Measurements from ENCODE around the gene LGALS14. TPM values are rescaled to one million over a fixed set of nuclear protein-coding genes. Genes with fewer than 3 reads are reported as not detected.
"Not testable (repeated sequence)": the region's sequence is repeated elsewhere in the genome, so short reads cannot be mapped to it uniquely, and the experiment has no call there.

LGALS14 gene
- total RNA-seq, 2 experiments from 2014 or later, result 0.80 to 1.4 TPM

DNA sequence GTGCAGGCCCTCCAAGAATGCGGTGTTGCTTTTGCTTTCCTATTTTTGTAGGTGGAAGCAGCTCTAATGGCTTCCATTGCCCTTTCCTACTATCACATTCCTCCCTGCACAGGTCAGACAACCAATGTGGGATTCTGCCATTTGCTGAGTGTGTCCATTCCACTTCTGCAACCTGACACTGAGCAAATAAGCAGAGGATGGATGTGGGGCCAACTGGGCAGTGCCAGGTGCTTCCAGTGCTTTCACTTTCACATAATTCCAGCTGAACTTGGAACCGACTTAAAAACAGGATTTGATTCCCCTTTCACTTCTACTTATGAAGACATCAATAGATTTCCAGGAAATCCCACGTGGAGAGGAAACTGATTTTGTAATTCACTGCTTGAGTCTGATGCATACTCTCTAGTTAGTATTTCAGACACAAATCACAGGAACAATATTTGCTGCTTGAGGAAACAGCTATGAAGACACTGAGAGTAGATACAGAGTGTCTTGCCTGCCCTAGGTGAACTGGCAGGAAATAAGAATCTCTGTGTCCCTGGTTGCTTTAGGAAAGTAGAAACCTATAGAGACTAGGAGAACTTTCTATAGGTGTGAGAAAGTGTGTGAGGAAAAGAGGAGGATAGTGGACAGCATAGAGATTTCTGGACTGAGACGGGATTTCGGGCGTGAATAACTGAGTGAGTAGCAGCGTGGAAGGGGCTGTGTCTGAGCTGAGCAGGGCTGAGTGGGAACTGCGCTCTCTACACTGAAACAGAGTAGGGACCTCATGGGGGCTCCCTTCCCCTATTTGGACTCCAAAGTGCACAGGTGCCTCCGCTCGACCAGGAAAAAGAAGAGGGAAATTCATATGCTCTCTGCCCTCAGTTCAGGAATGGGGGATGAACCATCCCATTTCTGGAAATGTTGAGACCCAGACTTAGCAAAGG is 26.1 kb upstream of the LGALS14 start:
- ChIA-PET CTCF (interaction anchor here (0.5 kb wide), 1 partner anchor 204 kb away, joined by 3 read pairs; no protein-coding TSS in a partner anchor), POLR2A (interaction anchor here (0.6 kb wide), 1 partner anchor 166 kb away, joined by 4 read pairs; no protein-coding TSS in a partner anchor)
- Mint-ChIP-seq H3K36me3 (ENCODE audit: low read depth) (no peaks in the 10 kb centered on the region), H3K4me3 (peak overlapping the region; percentile 26), H3K4me1 (peaks cover 44% of the 10 kb centered on the region), H3K27ac (peak overlapping the region; percentile 79), H3K9me3 (ENCODE audit: low read depth) (no peaks in the 10 kb centered on the region), H3K27me3 (peaks cover 2% of the 10 kb centered on the region)
- DNase-seq, result no peak
- intact Hi-C loops (cut with DNase I, micrococcal nuclease), result loop anchor here (2.0 to 5.0 kb wide), 4 partner anchors 59 to 336 kb away; partner anchors contain the start of genes EID2 (in 1 of the 2) and SAMD4B (in 1 of the 2)
- ATAC-seq, result no peak

DNA sequence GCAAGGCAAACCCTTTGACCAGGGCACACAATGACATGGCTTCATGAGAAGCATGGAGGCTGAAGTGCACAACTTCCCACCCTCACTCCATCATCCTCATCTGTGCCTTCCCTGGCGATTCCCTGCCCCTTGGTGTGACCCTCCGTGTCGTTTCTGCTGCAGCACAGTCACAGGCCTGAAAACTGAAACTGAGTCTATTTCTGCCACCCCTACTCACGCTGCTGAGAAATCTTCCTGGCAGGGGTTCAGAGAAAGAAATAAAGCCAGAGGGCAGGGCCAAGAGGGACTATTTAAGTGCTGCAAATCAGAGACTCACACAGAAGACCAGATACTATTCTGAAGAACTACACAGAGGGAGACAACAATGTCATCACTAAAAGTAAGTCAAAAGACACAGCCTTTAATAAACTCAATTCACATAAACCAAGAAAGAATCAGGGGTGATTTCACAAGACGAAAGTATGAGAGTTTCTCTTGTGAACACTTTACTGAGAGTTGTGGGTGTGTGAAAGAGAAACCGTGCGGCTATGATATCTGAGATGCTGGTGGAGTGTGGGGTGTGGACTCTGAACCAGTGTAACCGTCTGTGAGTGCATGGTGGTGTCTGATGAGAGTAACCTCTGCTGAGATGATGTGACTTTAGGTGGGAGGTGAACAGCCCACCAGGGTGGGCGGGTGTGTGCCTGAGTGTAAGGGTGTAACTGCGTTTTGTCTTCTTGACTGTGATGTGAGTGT is 25.1 kb upstream of the LGALS14 start:
- no peaks in the 10 kb centered on the region for H3K36me3 Mint-ChIP-seq (ENCODE audit: low read depth)
- H3K27me3 Mint-ChIP-seq, result peaks cover 2% of the 10 kb centered on the region
- H3K4me1 Mint-ChIP-seq, result peaks cover 44% of the 10 kb centered on the region
- H3K9me3 Mint-ChIP-seq (ENCODE audit: low read depth), result no peaks in the 10 kb centered on the region
- DNase-seq (peak; percentile 76), ATAC-seq (peak; percentile 81)
- ChIA-PET POLR2A (no interaction called here), CTCF (no interaction called here)
- H3K4me3 Mint-ChIP-seq, result peak overlapping the region; percentile 63
- intact Hi-C loops (cut with DNase I, micrococcal nuclease), result loop anchor here (1.0 to 5.0 kb wide), 6 partner anchors 25 to 337 kb away; partner anchors contain the start of genes LGALS14 (in 2 of the 2), EID2 (in 1 of the 2) and SAMD4B (in 1 of the 2)
- peak overlapping the region; percentile 79 for H3K27ac Mint-ChIP-seq

DNA sequence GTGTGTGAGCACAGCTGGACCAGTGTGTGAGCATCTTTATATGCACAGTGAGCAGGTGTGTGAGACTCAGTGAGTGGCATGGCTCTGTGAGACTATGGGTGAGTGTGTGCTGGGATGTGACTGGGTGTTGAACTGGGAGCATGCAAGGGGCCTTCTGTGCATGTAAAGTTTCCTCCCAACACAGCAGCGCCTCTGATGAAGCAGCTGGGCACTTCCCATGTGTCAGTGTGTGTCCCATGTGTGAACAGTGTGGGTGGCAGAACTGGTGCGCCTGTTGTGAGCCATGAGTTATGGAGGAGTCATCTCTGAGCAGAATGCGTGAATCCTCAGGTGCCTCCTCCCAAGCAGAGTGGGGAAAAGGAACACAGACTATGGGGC is 24.5 kb upstream of the LGALS14 start:
- H3K4me1 Mint-ChIP-seq, result peaks cover 44% of the 10 kb centered on the region
- H3K36me3 Mint-ChIP-seq (ENCODE audit: low read depth), result no peaks in the 10 kb centered on the region
- ATAC-seq, result peak; percentile 64
- intact Hi-C loops (cut with DNase I, micrococcal nuclease), result loop anchor here (1.0 to 5.0 kb wide), 6 partner anchors 25 to 337 kb away; partner anchors contain the start of genes LGALS14 (in 2 of the 2), EID2 (in 1 of the 2) and SAMD4B (in 1 of the 2)
- POLR2A ChIA-PET, result interaction anchor here (1.0 kb wide), 1 partner anchor 25 kb away, joined by 3 read pairs; the partner anchor contains the start of gene LGALS14
- H3K4me3 Mint-ChIP-seq, result peak overlapping the region; percentile 63
- no peaks in the 10 kb centered on the region for H3K9me3 Mint-ChIP-seq (ENCODE audit: low read depth)
- peaks cover 2% of the 10 kb centered on the region for H3K27me3 Mint-ChIP-seq
- H3K27ac Mint-ChIP-seq, result peak overlapping the region; percentile 79
- DNase-seq, result peak; percentile 78
- CTCF ChIA-PET, result no interaction called here

DNA sequence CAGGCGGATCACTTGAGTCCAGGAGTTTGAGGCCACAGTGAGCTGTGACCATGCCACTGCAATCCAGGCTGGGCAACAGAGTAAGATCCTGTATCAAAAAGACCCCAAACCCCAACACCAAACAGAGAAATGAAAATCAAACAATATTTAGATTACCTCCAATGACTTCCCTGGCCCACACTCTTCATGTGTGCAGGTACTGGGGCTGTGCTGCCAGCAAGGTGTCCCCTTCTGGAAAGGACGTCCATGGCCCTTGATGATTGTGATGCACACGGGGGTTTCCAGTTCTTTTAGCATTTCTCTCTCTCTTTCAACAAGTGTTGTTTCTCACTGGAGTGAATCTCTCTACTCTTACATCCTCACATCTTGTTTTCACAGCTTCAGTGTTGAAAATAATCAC is 23.7 kb upstream of the LGALS14 start:
- no peak overlapping the region for H3K4me3 Mint-ChIP-seq
- H3K27me3 Mint-ChIP-seq, result peaks cover 2% of the 10 kb centered on the region
- DNase-seq (no peak), ATAC-seq (no peak)
- no peaks in the 10 kb centered on the region for H3K9me3 Mint-ChIP-seq (ENCODE audit: low read depth)
- peaks cover 1% of the 10 kb centered on the region for H3K36me3 Mint-ChIP-seq (ENCODE audit: low read depth)
- intact Hi-C loops (cut with DNase I, micrococcal nuclease), result no loop called here
- peak overlapping the region; percentile 15 for H3K27ac Mint-ChIP-seq
- ChIA-PET CTCF (no interaction called here), POLR2A (interaction anchor here (1.0 kb wide), 1 partner anchor 24 kb away, joined by 3 read pairs; the partner anchor contains the start of gene LGALS14)
- peaks cover 38% of the 10 kb centered on the region for H3K4me1 Mint-ChIP-seq

DNA sequence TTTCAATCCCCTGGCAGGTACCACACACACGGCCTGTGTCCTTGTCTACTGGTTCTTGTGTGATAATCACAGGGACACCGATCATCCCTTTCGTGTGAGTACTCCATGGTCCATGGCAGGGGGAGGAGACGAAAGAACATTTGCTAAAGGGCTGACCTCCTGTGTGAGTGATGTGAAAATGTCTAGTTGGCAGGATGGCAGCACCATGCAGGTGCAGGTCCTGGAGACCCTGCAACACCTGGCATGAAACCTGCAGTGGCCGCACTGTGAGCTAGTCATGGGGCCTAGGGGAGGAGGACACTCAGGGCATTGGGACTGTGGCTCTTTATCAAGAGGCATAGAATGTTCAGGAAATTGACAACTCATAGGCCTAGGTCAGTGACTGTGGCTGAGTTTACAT is 22.9 kb upstream of the LGALS14 start:
- no peak for DNase-seq
- H3K9me3 Mint-ChIP-seq (ENCODE audit: low read depth), result no peaks in the 10 kb centered on the region
- peaks cover 4% of the 10 kb centered on the region for H3K36me3 Mint-ChIP-seq (ENCODE audit: low read depth)
- peaks cover 32% of the 10 kb centered on the region for H3K4me1 Mint-ChIP-seq
- no peak overlapping the region for H3K4me3 Mint-ChIP-seq
- ATAC-seq, result no peak
- ChIA-PET CTCF (interaction anchor here (1.0 kb wide), 1 partner anchor 111 kb away, joined by 6 read pairs; no protein-coding TSS in a partner anchor), POLR2A (no interaction called here)
- intact Hi-C loops (cut with DNase I, micrococcal nuclease), result no loop called here
- H3K27ac Mint-ChIP-seq, result no peak overlapping the region
- peaks cover 4% of the 10 kb centered on the region for H3K27me3 Mint-ChIP-seq

DNA sequence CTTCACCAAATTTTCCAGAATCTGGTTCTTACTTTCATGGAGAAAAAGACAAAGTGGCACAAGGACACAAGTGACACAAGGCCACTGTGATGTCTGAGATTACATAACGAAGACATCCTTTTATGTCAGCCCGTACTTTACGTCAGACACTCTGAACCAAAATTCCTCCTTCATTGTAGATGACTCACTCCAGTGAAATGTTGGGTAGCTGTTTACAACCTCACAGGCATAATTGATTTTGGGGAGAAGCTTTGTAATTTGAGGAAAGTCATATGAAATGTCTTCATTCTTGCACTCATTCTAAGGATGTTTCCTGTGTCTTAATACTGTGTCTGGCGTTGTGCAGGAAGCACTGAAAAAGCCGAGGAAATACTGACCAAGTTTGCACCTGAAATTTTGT is 20.0 kb upstream of the LGALS14 start:
- peaks cover 21% of the 10 kb centered on the region for H3K4me1 Mint-ChIP-seq
- CTCF ChIA-PET, result no interaction called here

DNA sequence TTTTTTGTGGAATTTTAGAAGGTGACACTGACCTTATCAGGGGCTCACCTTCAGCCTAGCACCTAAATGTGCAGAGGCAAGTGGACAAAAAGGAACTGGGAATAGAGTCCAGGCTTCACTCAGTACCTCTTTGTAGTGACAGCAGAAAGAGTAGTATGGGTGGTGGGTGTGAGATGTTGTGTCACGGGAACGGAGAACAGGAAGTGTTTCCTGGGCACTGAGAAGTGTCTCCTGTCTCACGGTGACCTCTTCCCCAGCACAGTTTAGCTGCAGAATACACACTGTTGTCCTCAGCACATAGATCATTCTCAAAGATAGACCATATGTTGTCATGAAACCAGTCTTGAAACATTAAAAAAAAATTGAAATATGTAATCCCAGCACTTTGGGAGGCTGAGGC is 17.5 kb upstream of the LGALS14 start:
- intact Hi-C loops (cut with DNase I, micrococcal nuclease), result no loop called here
- H3K9me3 Mint-ChIP-seq (ENCODE audit: low read depth), result peaks cover 4% of the 10 kb centered on the region
- H3K4me3 Mint-ChIP-seq, result no peak overlapping the region
- no peak overlapping the region for H3K27ac Mint-ChIP-seq
- no peak for ATAC-seq
- CTCF ChIA-PET, result no interaction called here
- peaks cover 4% of the 10 kb centered on the region for H3K36me3 Mint-ChIP-seq (ENCODE audit: low read depth)
- H3K27me3 Mint-ChIP-seq, result peaks cover 10% of the 10 kb centered on the region
- peaks cover 7% of the 10 kb centered on the region for H3K4me1 Mint-ChIP-seq
- DNase-seq, result no peak
- POLR2A ChIA-PET, result no interaction called here

More for the DNA sequence above, 20.0 kb upstream of the LGALS14 start:
- no peak overlapping the region for H3K27ac Mint-ChIP-seq
- peaks cover 6% of the 10 kb centered on the region for H3K27me3 Mint-ChIP-seq
- POLR2A ChIA-PET, result no interaction called here
- intact Hi-C loops (cut with DNase I, micrococcal nuclease), result no loop called here
- ATAC-seq, result no peak
- peaks cover 4% of the 10 kb centered on the region for H3K36me3 Mint-ChIP-seq (ENCODE audit: low read depth)
- no peak overlapping the region for H3K4me3 Mint-ChIP-seq
- no peak for DNase-seq
- no peaks in the 10 kb centered on the region for H3K9me3 Mint-ChIP-seq (ENCODE audit: low read depth)

DNA sequence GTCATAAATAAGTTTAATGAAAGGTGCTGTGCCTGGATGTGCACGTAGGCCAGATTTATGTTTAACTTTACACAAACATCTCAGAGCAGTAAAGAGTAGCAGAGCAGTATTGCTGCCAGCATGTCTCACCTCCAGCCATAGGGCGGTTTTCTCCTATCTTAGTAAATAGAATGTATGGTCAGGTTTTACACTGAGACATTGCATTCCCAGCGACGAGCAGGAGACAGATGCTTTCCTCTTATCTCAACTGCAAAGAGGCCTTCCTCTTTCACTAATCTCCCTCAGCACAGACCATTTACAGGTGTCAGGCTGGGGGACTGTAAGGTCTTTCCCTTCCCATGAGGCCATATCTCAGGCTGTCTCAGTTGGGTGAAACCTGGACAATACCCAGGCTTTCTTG is 15.6 kb upstream of the LGALS14 start:
- ATAC-seq; H3K9me3 Mint-ChIP-seq (ENCODE audit: low read depth); intact Hi-C loops (cut with DNase I, micrococcal nuclease); H3K36me3 Mint-ChIP-seq (ENCODE audit: low read depth); H3K4me3 Mint-ChIP-seq; POLR2A ChIA-PET; H3K27ac Mint-ChIP-seq; CTCF ChIA-PET; DNase-seq: not testable (repeated sequence)
- Mint-ChIP-seq H3K4me1 (peaks cover 13% of the 10 kb centered on the region), H3K27me3 (peaks cover 12% of the 10 kb centered on the region)

DNA sequence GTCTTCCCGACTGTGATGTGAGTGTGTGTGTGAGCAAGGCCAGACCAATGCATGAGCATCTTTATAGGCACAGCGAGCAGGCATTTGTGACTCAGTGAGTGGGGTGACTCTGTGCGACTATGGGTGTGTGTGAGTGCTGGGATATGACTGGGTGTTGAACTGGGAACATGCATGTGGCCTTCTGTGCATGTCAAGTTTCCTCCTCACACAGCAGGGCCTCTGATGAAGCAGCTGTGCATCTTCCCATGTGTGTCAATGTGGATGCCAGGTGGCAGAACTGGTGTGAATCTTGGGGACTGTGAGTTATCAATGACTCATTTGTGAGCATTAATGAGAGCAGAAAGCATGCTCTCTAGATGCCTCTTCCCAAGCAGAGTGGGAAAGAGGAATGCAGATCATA is 12.1 kb upstream of the LGALS14 start:
- no peak overlapping the region for H3K27ac Mint-ChIP-seq
- ChIA-PET CTCF (no interaction called here), POLR2A (no interaction called here)
- H3K4me3 Mint-ChIP-seq, result no peak overlapping the region
- DNase-seq (peak; percentile 39), ATAC-seq (peak; percentile 70)
- peaks cover 7% of the 10 kb centered on the region for H3K4me1 Mint-ChIP-seq
- no peaks in the 10 kb centered on the region for H3K36me3 Mint-ChIP-seq (ENCODE audit: low read depth)
- intact Hi-C loops (cut with DNase I, micrococcal nuclease), result no loop called here
- peaks cover 4% of the 10 kb centered on the region for H3K9me3 Mint-ChIP-seq (ENCODE audit: low read depth)
- peaks cover 18% of the 10 kb centered on the region for H3K27me3 Mint-ChIP-seq

DNA sequence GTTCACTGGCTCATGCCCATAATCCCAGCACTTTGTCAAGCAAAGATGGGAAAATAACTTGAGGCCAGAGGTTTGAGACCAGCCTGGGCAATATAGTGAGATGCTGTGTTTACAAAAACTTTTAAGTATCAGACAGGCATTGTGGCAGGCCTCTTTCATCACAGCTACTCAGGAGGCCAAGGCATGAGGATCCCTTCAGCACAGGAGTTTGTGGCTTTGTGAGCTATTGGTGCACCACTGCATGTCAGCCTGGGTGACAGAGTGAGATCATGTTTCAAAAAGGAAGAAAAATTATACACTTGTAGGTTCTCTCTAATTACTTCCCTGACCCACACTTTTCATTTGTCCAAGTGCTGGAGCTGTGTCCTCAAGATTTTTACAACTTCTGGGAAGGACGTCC is 11.5 kb upstream of the LGALS14 start:
- POLR2A ChIA-PET, result no interaction called here
- H3K4me3 Mint-ChIP-seq, result no peak overlapping the region
- H3K4me1 Mint-ChIP-seq, result peaks cover 7% of the 10 kb centered on the region
- H3K27ac Mint-ChIP-seq, result no peak overlapping the region
- H3K9me3 Mint-ChIP-seq (ENCODE audit: low read depth), result peaks cover 4% of the 10 kb centered on the region
- no peaks in the 10 kb centered on the region for H3K36me3 Mint-ChIP-seq (ENCODE audit: low read depth)
- ATAC-seq, result peak; percentile 50
- peaks cover 22% of the 10 kb centered on the region for H3K27me3 Mint-ChIP-seq
- intact Hi-C loops (cut with DNase I, micrococcal nuclease), result no loop called here
- no peak for DNase-seq
- CTCF ChIA-PET, result no interaction called here

DNA sequence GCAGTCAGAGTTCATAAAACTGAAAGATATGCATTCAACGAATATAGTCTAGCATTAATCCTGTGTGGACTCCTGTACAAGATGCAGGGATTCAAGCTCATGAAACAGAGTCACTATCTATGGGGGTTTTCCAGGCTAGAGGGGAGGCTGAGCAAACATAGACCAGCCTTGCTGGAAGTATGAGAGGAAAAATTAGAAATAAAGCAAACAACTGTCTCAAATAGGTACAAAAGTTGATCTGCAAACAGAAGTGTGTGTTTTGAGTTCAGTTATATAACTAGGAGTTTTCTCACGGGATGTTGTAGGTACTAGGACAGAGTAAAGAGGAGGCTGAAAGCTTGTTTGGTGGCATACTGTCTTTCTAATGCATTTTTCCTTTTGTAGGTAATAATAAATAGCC is 8.5 kb upstream of the LGALS14 start:
- peaks cover 7% of the 10 kb centered on the region for H3K4me1 Mint-ChIP-seq

More for the DNA sequence above, 8.5 kb upstream of the LGALS14 start:
- intact Hi-C loops (cut with DNase I, micrococcal nuclease), result no loop called here
- ChIA-PET CTCF (interaction anchor here (0.6 to 2.1 kb wide), 3 partner anchors 10 to 48 kb away, joined by 3 to 5 read pairs (median 4); no protein-coding TSS in a partner anchor), POLR2A (no interaction called here)
- Mint-ChIP-seq H3K27me3 (peaks cover 30% of the 10 kb centered on the region), H3K9me3 (ENCODE audit: low read depth) (no peaks in the 10 kb centered on the region), H3K4me3 (no peak overlapping the region), H3K36me3 (ENCODE audit: low read depth) (no peaks in the 10 kb centered on the region), H3K27ac (no peak overlapping the region)
- ATAC-seq (no peak), DNase-seq (no peak)
